GM12891 (cell line): ENCODE measurements around the gene KAT5.
A peak's percentile ranks its signal among the peaks of the same experiment; 100 is the strongest.
"Not testable (repeated sequence)": the region's sequence is repeated elsewhere in the genome, so short reads cannot be mapped to it uniquely, and the experiment has no call there.

Experiments used
- DNase-seq: peaks from one replicate; pipeline ENCODE4 v3.0.0; 2011; ENCODE audit warnings: low spot score; ENCODE audit not compliant: insufficient read length
- FAIRE-seq: peaks from 2 replicates; lab custom pipeline; 2011; peaks lifted over from hg19 to GRCh38; lab: Jason Lieb, UNC
- PAX5 ChIP-seq: IDR thresholded peaks from 2 replicates; pipeline ENCODE4 v1.6.1; 2011; ENCODE audit warnings: low read length, moderate library complexity, mild to moderate bottlenecking; ENCODE audit not compliant: insufficient read depth, severe bottlenecking
- POLR2A ChIP-seq: IDR thresholded peaks from 2 replicates; pipeline ENCODE4 v1.6.1; 2011; ENCODE audit warnings: low read depth, low read length, control low read depth
- POLR2AphosphoS5 ChIP-seq: IDR thresholded peaks from 2 replicates; pipeline ENCODE4 v1.6.1; 2011; ENCODE audit warnings: low read depth, low read length, control low read depth
- POU2F2 ChIP-seq: IDR thresholded peaks from 2 replicates; pipeline ENCODE4 v1.6.1; 2011; ENCODE audit warnings: low read depth, mild to moderate bottlenecking, control low read depth, low read length, moderate library complexity
- SPI1 ChIP-seq: IDR thresholded peaks from 2 replicates; pipeline ENCODE4 v1.6.1; 2011; ENCODE audit warnings: low read depth, low read length, control low read depth
- TAF1 ChIP-seq: IDR thresholded peaks from 2 replicates; pipeline ENCODE4 v1.6.1; 2011; ENCODE audit warnings: low read depth, low read length, control low read depth

KAT5 gene

GRCh38 chr11:65692367-65692766 lies 19.7 kb upstream of the KAT5 start:
- DNase-seq (no peak), FAIRE-seq (no peak)
- TF ChIP-seq PAX5 (no peak), POLR2A (no peak), TAF1 (no peak), POLR2AphosphoS5 (no peak), SPI1 (no peak), POU2F2 (no peak)

- TF ChIP-seq POLR2A = no peak
- TF ChIP-seq PAX5 = no peak
- no peak for TF ChIP-seq POU2F2
- no peak for TF ChIP-seq SPI1
- TF ChIP-seq TAF1 = no peak
- no peak for FAIRE-seq
- no peak for DNase-seq
Measured at GRCh38 chr11:65695459-65696241, 16.4 kb upstream of the KAT5 start.

GRCh38 chr11:65696802-65697552 lies 15.1 kb upstream of the KAT5 start:
- DNase-seq = no peak
- TF ChIP-seq SPI1 (no peak), TAF1 (no peak), POLR2A (no peak), POU2F2 (no peak)
- no peak for FAIRE-seq

GRCh38 chr11:65698205-65698604 lies 13.8 kb upstream of the KAT5 start:
- no peak for FAIRE-seq
- no peak for TF ChIP-seq POLR2A
- TF ChIP-seq SPI1 = no peak
- no peak for TF ChIP-seq PAX5
- TF ChIP-seq POU2F2 = no peak
- TF ChIP-seq TAF1 = no peak
- TF ChIP-seq POLR2AphosphoS5 = no peak
- no peak for DNase-seq

GRCh38 chr11:65699306-65699705 lies 12.7 kb upstream of the KAT5 start:
- TF ChIP-seq SPI1 (no peak), PAX5 (no peak), TAF1 (no peak), POLR2A (no peak), POU2F2 (no peak), POLR2AphosphoS5 (no peak)
- DNase-seq (no peak), FAIRE-seq (no peak)

GRCh38 chr11:65700399-65700798 lies 11.7 kb upstream of the KAT5 start:
- no peak for TF ChIP-seq POLR2A
- no peak for TF ChIP-seq SPI1
- no peak for TF ChIP-seq PAX5
- no peak for TF ChIP-seq POU2F2
- TF ChIP-seq TAF1 = no peak
- no peak for TF ChIP-seq POLR2AphosphoS5
- DNase-seq (no peak), FAIRE-seq (peak; percentile 52)

GRCh38 chr11:65701686-65702085 lies 10.4 kb upstream of the KAT5 start:
- no peak for TF ChIP-seq PAX5
- no peak for TF ChIP-seq POU2F2
- TF ChIP-seq TAF1 = no peak
- no peak for TF ChIP-seq SPI1
- no peak for TF ChIP-seq POLR2AphosphoS5
- no peak for TF ChIP-seq POLR2A
- DNase-seq = no peak
- no peak for FAIRE-seq

GRCh38 chr11:65703846-65704245 lies 8.2 kb upstream of the KAT5 start:
- FAIRE-seq = no peak
- no peak for TF ChIP-seq POLR2AphosphoS5
- TF ChIP-seq SPI1 = no peak
- no peak for TF ChIP-seq TAF1
- TF ChIP-seq POLR2A = no peak
- no peak for DNase-seq

- DNase-seq = not testable (repeated sequence)
- peak; percentile 65 for FAIRE-seq
Measured at GRCh38 chr11:65706303-65706763, 5.7 kb upstream of the KAT5 start.

GRCh38 chr11:65707002-65707401 lies 5.0 kb upstream of the KAT5 start:
- DNase-seq, FAIRE-seq: not testable (repeated sequence)

GRCh38 chr11:65708451-65708850 lies 3.6 kb upstream of the KAT5 start:
- no peak for TF ChIP-seq TAF1
- no peak for TF ChIP-seq POU2F2
- no peak for TF ChIP-seq SPI1
- no peak for TF ChIP-seq PAX5
- TF ChIP-seq POLR2A = no peak
- TF ChIP-seq POLR2AphosphoS5 = no peak
- no peak for DNase-seq
- no peak for FAIRE-seq
